ENCODE results near the gene SRGAP3. TPM values are rescaled to one million over a fixed set of nuclear protein-coding genes. Genes with fewer than 3 reads are reported as not detected.

The SRGAP3 gene
- total RNA-seq, 2 experiments from 2014 or later = 1.2 to 1.5 TPM

- ChIA-PET CTCF (interaction anchor here (0.9 to 4.4 kb wide), 4 partner anchors 14 to 317 kb away, joined by 3 to 56 read pairs (median 4); no protein-coding TSS in a partner anchor), POLR2A (no interaction called here)
- Mint-ChIP-seq H3K4me1 (no peaks in the 10 kb centered on the region), H3K9me3 (ENCODE audit: low read depth) (no peaks in the 10 kb centered on the region), H3K27me3 (peaks cover 5% of the 10 kb centered on the region), H3K36me3 (ENCODE audit: low read depth) (no peaks in the 10 kb centered on the region), H3K27ac (no peak overlapping the region), H3K4me3 (no peak overlapping the region)
- DNase-seq = no peak
- no peak for ATAC-seq
- intact Hi-C loops (cut with DNase I, micrococcal nuclease) = loop anchor here in 1 of 2 experiments (5.0 kb wide), 1 partner anchor 82 kb away; no protein-coding TSS in a partner anchor
Observed at GRCh38 chr3:8985411-8985831, 264.0 kb downstream of the SRGAP3 start.

- no peak for ATAC-seq
- DNase-seq = no peak
- no peak overlapping the region for H3K4me3 Mint-ChIP-seq
- CTCF ChIA-PET = interaction anchor here (0.9 to 4.4 kb wide), 2 partner anchors 13 to 318 kb away, joined by 3 to 56 read pairs; no protein-coding TSS in a partner anchor
- H3K27me3 Mint-ChIP-seq = peaks cover 11% of the 10 kb centered on the region
- H3K4me1 Mint-ChIP-seq = no peaks in the 10 kb centered on the region
- H3K27ac Mint-ChIP-seq = no peak overlapping the region
- POLR2A ChIA-PET = no interaction called here
- H3K36me3 Mint-ChIP-seq (ENCODE audit: low read depth) = no peaks in the 10 kb centered on the region
- intact Hi-C loops (cut with DNase I, micrococcal nuclease) = no loop called here
- H3K9me3 Mint-ChIP-seq (ENCODE audit: low read depth) = no peaks in the 10 kb centered on the region
Observed at GRCh38 chr3:8984526-8984925, 264.9 kb downstream of the SRGAP3 start.

GRCh38 chr3:8984081-8984480 is 265.4 kb downstream of the SRGAP3 start:
- Mint-ChIP-seq H3K9me3 (ENCODE audit: low read depth) (peaks cover 3% of the 10 kb centered on the region), H3K36me3 (ENCODE audit: low read depth) (no peaks in the 10 kb centered on the region), H3K27ac (no peak overlapping the region), H3K27me3 (peaks cover 13% of the 10 kb centered on the region), H3K4me3 (no peak overlapping the region), H3K4me1 (no peaks in the 10 kb centered on the region)
- intact Hi-C loops (cut with DNase I, micrococcal nuclease) = no loop called here
- ATAC-seq = no peak
- DNase-seq = no peak
- ChIA-PET CTCF (no interaction called here), POLR2A (no interaction called here)

- H3K9me3 Mint-ChIP-seq (ENCODE audit: low read depth) = peaks cover 3% of the 10 kb centered on the region
- H3K27me3 Mint-ChIP-seq = peaks cover 13% of the 10 kb centered on the region
- no peak overlapping the region for H3K27ac Mint-ChIP-seq
- no peak overlapping the region for H3K4me3 Mint-ChIP-seq
- H3K4me1 Mint-ChIP-seq = no peaks in the 10 kb centered on the region
- ChIA-PET POLR2A (no interaction called here), CTCF (interaction anchor here (0.6 kb wide), 1 partner anchor 12 kb away, joined by 3 read pairs; no protein-coding TSS in a partner anchor)
- no peak for DNase-seq
- H3K36me3 Mint-ChIP-seq (ENCODE audit: low read depth) = no peaks in the 10 kb centered on the region
- ATAC-seq = no peak
- intact Hi-C loops (cut with DNase I, micrococcal nuclease) = no loop called here
Observed at GRCh38 chr3:8983591-8983990, 265.9 kb downstream of the SRGAP3 start.

- no peaks in the 10 kb centered on the region for H3K36me3 Mint-ChIP-seq (ENCODE audit: low read depth)
- intact Hi-C loops (cut with DNase I, micrococcal nuclease) = no loop called here
- ChIA-PET POLR2A (no interaction called here), CTCF (interaction anchor here (0.6 kb wide), 1 partner anchor 12 kb away, joined by 3 read pairs; no protein-coding TSS in a partner anchor)
- peaks cover 3% of the 10 kb centered on the region for H3K9me3 Mint-ChIP-seq (ENCODE audit: low read depth)
- H3K27ac Mint-ChIP-seq = no peak overlapping the region
- H3K4me1 Mint-ChIP-seq = no peaks in the 10 kb centered on the region
- H3K4me3 Mint-ChIP-seq = no peak overlapping the region
- H3K27me3 Mint-ChIP-seq = peaks cover 14% of the 10 kb centered on the region
- DNase-seq = no peak
- ATAC-seq = no peak
Observed at GRCh38 chr3:8983026-8983425, 266.4 kb downstream of the SRGAP3 start.

- DNase-seq (no peak), ATAC-seq (no peak)
- ChIA-PET CTCF (no interaction called here), POLR2A (no interaction called here)
- H3K36me3 Mint-ChIP-seq (ENCODE audit: low read depth) = no peaks in the 10 kb centered on the region
- peaks cover 16% of the 10 kb centered on the region for H3K27me3 Mint-ChIP-seq
- no peak overlapping the region for H3K27ac Mint-ChIP-seq
- no peaks in the 10 kb centered on the region for H3K4me1 Mint-ChIP-seq
- H3K9me3 Mint-ChIP-seq (ENCODE audit: low read depth) = peaks cover 3% of the 10 kb centered on the region
- intact Hi-C loops (cut with DNase I, micrococcal nuclease) = no loop called here
- no peak overlapping the region for H3K4me3 Mint-ChIP-seq
Observed at GRCh38 chr3:8982509-8982908, 266.9 kb downstream of the SRGAP3 start.

- intact Hi-C loops (cut with DNase I, micrococcal nuclease) = no loop called here
- POLR2A ChIA-PET = no interaction called here
- Mint-ChIP-seq H3K4me3 (no peak overlapping the region), H3K27me3 (peaks cover 16% of the 10 kb centered on the region), H3K27ac (no peak overlapping the region), H3K36me3 (ENCODE audit: low read depth) (no peaks in the 10 kb centered on the region), H3K4me1 (no peaks in the 10 kb centered on the region), H3K9me3 (ENCODE audit: low read depth) (peaks cover 3% of the 10 kb centered on the region)
- DNase-seq (no peak), ATAC-seq (no peak)
- CTCF ChIA-PET = interaction anchor here (1.1 to 1.2 kb wide), 2 partner anchors 14 to 320 kb away, joined by 3 to 4 read pairs; no protein-coding TSS in a partner anchor
Observed at GRCh38 chr3:8981700-8982099, 267.7 kb downstream of the SRGAP3 start.

- POLR2A ChIA-PET = no interaction called here
- no peaks in the 10 kb centered on the region for H3K4me1 Mint-ChIP-seq
- intact Hi-C loops (cut with DNase I, micrococcal nuclease) = no loop called here
Observed at GRCh38 chr3:8981296-8981695, 268.1 kb downstream of the SRGAP3 start.

GRCh38 chr3:8980756-8981257 is 268.6 kb downstream of the SRGAP3 start:
- ATAC-seq (no peak), DNase-seq (no peak)
- intact Hi-C loops (cut with DNase I, micrococcal nuclease) = no loop called here
- Mint-ChIP-seq H3K9me3 (ENCODE audit: low read depth) (peaks cover 3% of the 10 kb centered on the region), H3K4me3 (no peak overlapping the region), H3K4me1 (no peaks in the 10 kb centered on the region), H3K36me3 (ENCODE audit: low read depth) (no peaks in the 10 kb centered on the region), H3K27me3 (peaks cover 16% of the 10 kb centered on the region), H3K27ac (no peak overlapping the region)
- CTCF ChIA-PET = interaction anchor here (1.2 kb wide), 1 partner anchor 13 kb away, joined by 3 read pairs; no protein-coding TSS in a partner anchor
- POLR2A ChIA-PET = no interaction called here

More at GRCh38 chr3:8981296-8981695, 268.1 kb downstream of the SRGAP3 start:
- no peak for ATAC-seq
- Mint-ChIP-seq H3K27me3 (peaks cover 16% of the 10 kb centered on the region), H3K27ac (no peak overlapping the region), H3K4me3 (no peak overlapping the region), H3K36me3 (ENCODE audit: low read depth) (no peaks in the 10 kb centered on the region), H3K9me3 (ENCODE audit: low read depth) (peaks cover 3% of the 10 kb centered on the region)
- no peak for DNase-seq
- CTCF ChIA-PET = interaction anchor here (1.1 to 1.2 kb wide), 2 partner anchors 14 to 321 kb away, joined by 3 to 4 read pairs; no protein-coding TSS in a partner anchor

- CTCF ChIA-PET = interaction anchor here (1.0 to 2.1 kb wide), 3 partner anchors 8 to 323 kb away, joined by 4 to 11 read pairs (median 6); partner anchors contain the start of gene SRGAP3
- Mint-ChIP-seq H3K27ac (no peak overlapping the region), H3K27me3 (peaks cover 16% of the 10 kb centered on the region), H3K36me3 (ENCODE audit: low read depth) (no peaks in the 10 kb centered on the region), H3K9me3 (ENCODE audit: low read depth) (peaks cover 3% of the 10 kb centered on the region), H3K4me1 (no peaks in the 10 kb centered on the region), H3K4me3 (no peak overlapping the region)
- no peak for ATAC-seq
- no peak for DNase-seq
- intact Hi-C loops (cut with DNase I, micrococcal nuclease) = no loop called here
- POLR2A ChIA-PET = no interaction called here
Observed at GRCh38 chr3:8979262-8979661, 270.2 kb downstream of the SRGAP3 start.

GRCh38 chr3:8978551-8978950 is 270.9 kb downstream of the SRGAP3 start:
- DNase-seq = no peak
- no peaks in the 10 kb centered on the region for H3K36me3 Mint-ChIP-seq (ENCODE audit: low read depth)
- H3K27ac Mint-ChIP-seq = no peak overlapping the region
- ChIA-PET CTCF (interaction anchor here (0.9 to 2.1 kb wide), 4 partner anchors 9 to 383 kb away, joined by 3 to 11 read pairs (median 5); no protein-coding TSS in a partner anchor), POLR2A (no interaction called here)
- H3K27me3 Mint-ChIP-seq = peaks cover 16% of the 10 kb centered on the region
- peaks cover 3% of the 10 kb centered on the region for H3K9me3 Mint-ChIP-seq (ENCODE audit: low read depth)
- ATAC-seq = no peak
- intact Hi-C loops (cut with DNase I, micrococcal nuclease) = no loop called here
- no peak overlapping the region for H3K4me3 Mint-ChIP-seq
- H3K4me1 Mint-ChIP-seq = no peaks in the 10 kb centered on the region

GRCh38 chr3:8976540-8977182 is 272.8 kb downstream of the SRGAP3 start:
- no peak for ATAC-seq
- no peak overlapping the region for H3K27ac Mint-ChIP-seq

More at GRCh38 chr3:8976540-8977182, 272.8 kb downstream of the SRGAP3 start:
- Mint-ChIP-seq H3K4me3 (no peak overlapping the region), H3K27me3 (peaks cover 18% of the 10 kb centered on the region), H3K9me3 (ENCODE audit: low read depth) (peaks cover 3% of the 10 kb centered on the region), H3K36me3 (ENCODE audit: low read depth) (no peaks in the 10 kb centered on the region), H3K4me1 (no peaks in the 10 kb centered on the region)
- DNase-seq = no peak
- POLR2A ChIA-PET = interaction anchor here (0.6 kb wide), 1 partner anchor 407 kb away, joined by 3 read pairs; no protein-coding TSS in a partner anchor
- CTCF ChIA-PET = interaction anchor here (0.6 to 1.0 kb wide), 3 partner anchors 82 to 327 kb away, joined by 3 read pairs; no protein-coding TSS in a partner anchor
- intact Hi-C loops (cut with DNase I, micrococcal nuclease) = no loop called here

Data from activated CD4-positive, alpha-beta T cell treated with anti-CD3 and anti-CD28 coated beads for 36 hours (primary cell).